Transverse colon (tissue), 4 donors: ENCODE data around the gene NFATC4. TPM values are rescaled to one million over a fixed set of nuclear protein-coding genes. Genes with fewer than 3 reads are reported as not detected.

Experiments
- DNase-seq: peaks from one replicate; pipeline ENCODE4 v3.0.0-alpha.2; 2019
- H3K27ac ChIP-seq, 4 donors: fragments of 200-600 bp; sonication (generic); 2 replicates each; pipeline ENCODE4 v1.5.1; 2016 to 2018; ENCODE audit warnings: inconsistent platforms in 4 of 4
- H3K27me3 ChIP-seq: fragments of 200-600 bp; sonication (generic); 2 replicates; pipeline ENCODE4 v1.5.1; 2017; ENCODE audit warnings: inconsistent platforms
- H3K36me3 ChIP-seq, 4 donors: fragments of 200-600 bp; sonication (generic); 2 replicates each; pipeline ENCODE4 v1.5.1; 2017 to 2019; ENCODE audit warnings: inconsistent platforms in 4 of 4
- H3K4me1 ChIP-seq, 4 donors: fragments of 200-600 bp; sonication (generic); 2 replicates each; pipeline ENCODE4 v1.5.1; 2017 to 2020; ENCODE audit warnings: inconsistent platforms in 4 of 4
- H3K4me3 ChIP-seq, 4 donors: fragments of 200-600 bp; sonication (generic); 1 replicate in 1 of 4; 2 replicates in 3 of 4; pipeline versions ENCODE4 v1.5.1 to v1.6.1; 2017 to 2019; ENCODE audit warnings: inconsistent platforms in 4 of 4
- H3K9me3 ChIP-seq, 2 donors: fragments of 200-600 bp; sonication (generic); 2 replicates each; pipeline ENCODE4 v1.5.1; 2017 to 2019; ENCODE audit warnings: inconsistent platforms in 2 of 2
- CTCF ChIP-seq, 5 experiments: fragments of 200-600 bp in 3 of 5; fragments of 450-650 bp in 2 of 5; sonication (generic) in 3 of 5; IDR thresholded peaks; 1 replicate in 2 of 5; 2 replicates in 3 of 5; pipeline ENCODE4 v1.5.1; 2016 to 2017; ENCODE audit warnings: antibody characterized with exemption in 5 of 5, inconsistent platforms in 3 of 5, mild to moderate bottlenecking in 2 of 5, moderate library complexity in 1 of 5
- EP300 ChIP-seq: sonication (generic); formaldehyde crosslinking; IDR thresholded peaks from one replicate; pipeline ENCODE4 v1.6.1; 2017; ENCODE audit warnings: antibody characterized with exemption, low read depth
- POLR2A ChIP-seq: fragments of 450-650 bp; IDR thresholded peaks from one replicate; pipeline ENCODE4 v1.6.1; 2016; ENCODE audit warnings: antibody characterized with exemption, mild to moderate bottlenecking, moderate library complexity
- POLR2AphosphoS5 ChIP-seq, 3 donors: sonication (generic); formaldehyde crosslinking; IDR thresholded peaks; one replicate each; pipeline ENCODE4 v1.6.1; 2016; ENCODE audit warnings: antibody characterized with exemption in 3 of 3
- WGBS, 2 donors: methylation state at CpG; one replicate each; pipeline ENCODE4 v1.1.5; 2018; ENCODE audit warnings: low coverage in 1 of 2; 5-methylcytosine and 5-hydroxymethylcytosine counted together
- in situ Hi-C, 4 donors: fragments of 200-750 bp; cut with MboI; loops; one replicate each; pipeline versions ENCODE4 v1.15.0 to v1.15.1; 2017; ENCODE audit warnings: low sequenced_read_pairs in 3 of 4, low pct_ligation_motif_present in 1 of 4, low pct_unique_long_range_greater_than_20kb in 1 of 4
- intact Hi-C: fragments of 100-400 bp; cut with DNase I; formaldehyde crosslinking; loops from one replicate; pipeline ENCODE4 v1.15.1; 2023; ENCODE audit warnings: low total_unique reads
- total RNA-seq, 4 donors: library from RNA; depleted of rRNA; stranded (reverse); fragments of >200 nt; gene quantifications; one replicate each; pipeline ENCODE4 v1.1.0, GENCODE V29; 2016

NFATC4 gene
- total RNA-seq, 4 donors from 2014 or later = 13.4 to 58.0 (median 20.9) TPM

- Histone ChIP-seq H3K4me1 (peaks cover 6 to 34% (median 24%) of the 10 kb centered on the region in 4 donors), H3K27ac (no peak overlapping the region), H3K27me3 (peaks cover 11% of the 10 kb centered on the region), H3K4me3 (no peak overlapping the region), H3K36me3 (no peaks in the 10 kb centered on the region), H3K9me3 (no peaks in the 10 kb centered on the region)
- in situ Hi-C loops = loop anchor here in 2 of 4 donors (10.0 kb wide), 1 partner anchor 71 kb away; no protein-coding TSS in a partner anchor
- intact Hi-C loops = no loop called here
- no peak for DNase-seq
- TF ChIP-seq POLR2A (no peak), CTCF (IDR thresholded peaks at IDR 0.05) (no peak), EP300 (no peak), POLR2AphosphoS5 (IDR thresholded peaks at IDR 0.05) (no peak)
- 88 to 90% methylated on average over 5 of the region's 5 CpGs for WGBS, 2 donors
Observed at GRCh38 chr14:24363401-24363800, 4.6 kb upstream of the NFATC4 start.

GRCh38 chr14:24364841-24365240 lies 3.1 kb upstream of the NFATC4 start:
- in situ Hi-C loops (loop anchor here in 2 of 4 donors (10.0 kb wide), 1 partner anchor 70 kb away; no protein-coding TSS in a partner anchor), intact Hi-C loops (no loop called here)
- Histone ChIP-seq H3K27me3 (peaks cover 16% of the 10 kb centered on the region), H3K4me1 (peaks cover 6 to 41% (median 28%) of the 10 kb centered on the region in 4 donors), H3K27ac (peak overlapping the region; percentile 89 to 93 (median 90)), H3K36me3 (no peaks in the 10 kb centered on the region), H3K4me3 (no peak overlapping the region), H3K9me3 (no peaks in the 10 kb centered on the region)
- 73 to 76% methylated on average over 1 of the region's 1 CpG for WGBS, 2 donors
- DNase-seq = no peak
- TF ChIP-seq EP300 (no peak), CTCF (IDR thresholded peaks at IDR 0.05) (no peak), POLR2A (no peak), POLR2AphosphoS5 (IDR thresholded peaks at IDR 0.05) (no peak)

GRCh38 chr14:24365600-24366412 lies 2.2 kb upstream of the NFATC4 start:
- WGBS, 2 donors = 3 to 8% methylated on average over 9 to 28 of the region's 28 CpGs
- in situ Hi-C loops = loop anchor here in 2 of 4 donors (10.0 kb wide), 1 partner anchor 69 kb away; no protein-coding TSS in a partner anchor
- peak overlapping the region; percentile 89 to 93 (median 90) for H3K27ac ChIP-seq
- H3K27me3 ChIP-seq = peaks cover 16% of the 10 kb centered on the region
- DNase-seq = peak; percentile 92
- TF ChIP-seq CTCF (IDR thresholded peaks at IDR 0.05) = peak; percentile 80 to 98 (median 92)
- TF ChIP-seq POLR2AphosphoS5 (IDR thresholded peaks at IDR 0.05) = peak in 1 of 3 donors; percentile 34
- no peak for TF ChIP-seq POLR2A
- H3K4me1 ChIP-seq = peaks cover 6 to 41% (median 28%) of the 10 kb centered on the region in 4 donors
- H3K4me3 ChIP-seq = peak overlapping the region; percentile 24 to 68 (median 57)
- no peaks in the 10 kb centered on the region for H3K36me3 ChIP-seq
- no peaks in the 10 kb centered on the region for H3K9me3 ChIP-seq
- intact Hi-C loops = no loop called here

GRCh38 chr14:24366413-24366720 lies 1.6 kb upstream of the NFATC4 start:
- H3K27me3 ChIP-seq = peaks cover 16% of the 10 kb centered on the region
- in situ Hi-C loops (loop anchor here in 2 of 4 donors (10.0 kb wide), 1 partner anchor 68 kb away; no protein-coding TSS in a partner anchor), intact Hi-C loops (no loop called here)
- WGBS, 2 donors = 0 to 1% methylated on average over 9 to 16 of the region's 16 CpGs
- peak overlapping the region; percentile 89 to 93 (median 90) for H3K27ac ChIP-seq
- H3K4me1 ChIP-seq = peaks cover 6 to 41% (median 28%) of the 10 kb centered on the region in 4 donors
- peak overlapping the region; percentile 24 to 68 (median 57) for H3K4me3 ChIP-seq
- no peaks in the 10 kb centered on the region for H3K36me3 ChIP-seq
- TF ChIP-seq POLR2AphosphoS5 (IDR thresholded peaks at IDR 0.05) (peak in 2 of 3 donors; percentile 81 to 82), POLR2A (no peak)
- H3K9me3 ChIP-seq = no peaks in the 10 kb centered on the region
- no peak for DNase-seq
